Raji (cell line): Measurements from ENCODE around the gene C19orf25.

ENCODE experiments used
- POLR2A ChIP-seq: IDR thresholded peaks from 2 replicates; pipeline ENCODE4 v1.6.1; 2011; ENCODE audit warnings: low read depth, low read length, control low read depth; ENCODE audit not compliant: insufficient read depth

The C19orf25 gene

DNA sequence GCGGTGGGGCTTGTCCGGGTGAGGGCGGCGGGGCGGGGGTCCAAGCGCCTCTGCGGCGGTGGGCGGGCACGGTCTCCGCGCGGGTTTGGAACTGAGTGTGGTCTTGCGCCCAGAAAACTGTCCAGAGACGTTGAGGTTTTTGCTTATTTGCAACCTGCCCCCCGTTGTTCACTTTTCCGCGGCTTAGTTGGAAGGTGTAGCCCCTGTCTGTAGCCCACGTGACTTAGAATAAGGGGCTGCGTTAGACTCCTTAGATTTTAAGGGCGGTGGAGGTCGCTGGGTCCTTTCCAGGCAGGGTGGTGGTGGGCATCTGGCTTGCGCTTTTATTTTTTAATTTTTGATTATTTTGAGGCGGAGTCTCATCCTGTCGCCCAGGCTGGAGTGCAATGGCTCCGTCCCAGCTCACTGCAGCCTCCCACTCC, 40.1 kb downstream of the C19orf25 start:
- no peak for TF ChIP-seq POLR2A

DNA sequence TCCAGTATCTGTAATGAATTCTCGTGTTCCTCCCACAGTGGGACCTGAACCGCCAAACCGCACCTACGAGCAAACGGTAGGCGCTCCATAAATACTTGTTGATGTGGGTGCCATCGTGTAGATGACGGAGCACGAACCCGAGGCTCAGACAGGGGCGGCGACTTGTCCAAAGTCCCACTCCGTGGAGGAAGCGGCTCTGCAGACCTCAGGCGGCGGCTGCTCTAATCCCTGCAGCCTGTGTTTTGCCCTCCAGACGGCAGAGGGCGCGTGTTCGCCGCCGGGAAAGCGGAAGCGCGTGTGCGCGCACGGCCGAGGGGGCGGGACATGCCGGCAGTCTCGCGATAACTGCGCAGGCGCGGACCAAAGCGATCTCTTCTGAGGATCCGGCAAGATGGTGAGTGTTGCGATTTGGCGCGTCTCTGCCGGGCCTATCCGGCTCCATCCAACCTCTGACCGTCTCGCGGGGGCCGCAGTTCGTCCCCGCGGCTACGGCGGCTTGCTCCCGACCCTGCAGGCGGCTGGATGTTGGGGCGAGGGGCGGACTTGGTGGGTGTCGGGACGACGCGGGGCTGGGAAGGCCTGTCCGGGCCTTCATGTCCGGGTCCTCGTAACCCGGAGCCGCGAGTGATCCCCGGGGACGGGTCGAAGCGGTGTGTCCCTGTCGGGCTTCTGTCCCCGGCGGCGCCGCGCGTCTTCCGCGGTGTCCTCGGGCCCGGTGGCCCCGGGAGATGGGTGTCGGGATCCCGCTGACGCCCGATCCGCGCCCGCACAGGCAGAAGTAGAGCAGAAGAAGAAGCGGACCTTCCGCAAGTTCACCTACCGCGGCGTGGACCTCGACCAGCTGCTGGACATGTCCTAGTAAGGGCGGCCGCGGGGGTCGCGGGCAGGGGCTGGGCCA, 40.7 kb downstream of the C19orf25 start, which contains the start of gene RPS15:
RPS15 (plus strand) TSS at position 362 of the 898 bp plus-strand sequence; CDS start at position 392, 30 bp downstream.
- TF ChIP-seq POLR2A = peak; percentile 100

DNA sequence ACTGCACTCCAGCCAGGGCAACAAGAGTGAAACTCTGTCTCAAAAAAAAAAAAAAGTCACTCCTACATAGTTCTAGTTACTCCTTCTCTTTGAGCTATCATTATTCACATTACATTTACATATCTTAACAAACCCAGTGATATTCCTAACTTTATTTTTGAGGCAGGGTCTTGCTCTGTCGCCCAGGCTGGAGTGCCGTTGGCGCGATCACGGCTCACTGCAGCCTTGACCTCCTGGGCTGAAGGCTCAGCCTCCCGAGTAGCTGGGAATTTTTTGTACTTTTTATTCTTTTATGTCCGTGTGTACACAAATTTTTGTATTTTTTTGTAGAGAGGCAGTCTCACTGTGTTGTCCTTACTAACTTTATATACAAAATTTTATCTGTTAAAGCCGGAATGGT, 41.4 kb downstream of the C19orf25 start:
- TF ChIP-seq POLR2A = no peak

DNA sequence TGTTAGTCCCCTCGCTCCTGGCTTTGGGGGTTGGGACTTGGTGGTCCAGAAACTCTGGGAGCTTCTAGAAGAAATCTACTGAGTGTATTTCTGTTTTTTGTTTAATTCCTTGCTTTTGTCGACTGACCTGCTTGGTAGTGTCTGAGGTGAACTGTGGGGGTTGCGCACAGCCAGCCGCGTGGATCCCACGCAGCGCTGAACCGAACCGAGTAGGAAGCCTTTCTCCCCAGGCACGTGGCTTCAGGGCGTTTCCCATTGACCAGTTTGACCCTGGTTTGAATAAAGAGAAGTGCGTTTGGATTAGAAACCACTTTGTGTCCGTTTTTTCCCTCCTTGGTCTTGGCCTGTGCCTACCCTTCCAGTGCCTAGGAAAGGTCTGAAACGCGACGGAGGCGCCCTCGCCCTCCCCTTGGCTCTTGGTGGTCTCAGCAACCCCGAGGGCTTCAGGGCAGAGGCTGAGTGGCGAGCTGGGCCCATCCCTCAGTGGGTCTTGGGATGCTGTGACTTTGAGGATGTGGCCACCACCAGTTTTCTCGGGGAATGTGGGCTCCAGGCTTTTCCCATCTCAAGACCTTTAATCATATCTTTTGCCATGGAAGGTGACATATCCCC, 43.5 kb downstream of the C19orf25 start:
- TF ChIP-seq POLR2A = no peak

DNA sequence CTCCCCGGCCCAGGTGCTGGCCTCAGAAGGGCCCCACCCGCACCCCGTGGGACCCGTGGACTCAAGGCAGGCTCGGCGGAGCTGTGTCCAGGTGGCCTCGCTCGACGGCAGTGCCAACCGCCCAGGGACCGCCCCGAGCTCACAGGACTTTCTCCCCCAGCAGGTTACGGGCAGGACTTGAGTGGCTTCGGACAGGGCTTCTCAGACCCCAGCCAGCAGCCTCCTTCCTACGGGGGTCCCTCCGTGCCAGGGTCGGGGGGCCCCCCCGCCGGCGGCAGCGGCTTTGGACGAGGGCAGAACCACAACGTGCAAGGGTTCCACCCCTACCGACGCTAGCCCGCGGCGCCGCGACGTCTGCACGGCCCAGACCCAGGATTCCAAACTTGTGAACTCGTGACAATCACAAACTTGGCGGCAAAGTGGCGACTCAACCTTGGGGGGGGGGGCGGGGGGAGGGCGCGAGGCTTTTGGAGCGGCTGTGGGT, 44.4 kb downstream of the C19orf25 start:
- no peak for TF ChIP-seq POLR2A

DNA sequence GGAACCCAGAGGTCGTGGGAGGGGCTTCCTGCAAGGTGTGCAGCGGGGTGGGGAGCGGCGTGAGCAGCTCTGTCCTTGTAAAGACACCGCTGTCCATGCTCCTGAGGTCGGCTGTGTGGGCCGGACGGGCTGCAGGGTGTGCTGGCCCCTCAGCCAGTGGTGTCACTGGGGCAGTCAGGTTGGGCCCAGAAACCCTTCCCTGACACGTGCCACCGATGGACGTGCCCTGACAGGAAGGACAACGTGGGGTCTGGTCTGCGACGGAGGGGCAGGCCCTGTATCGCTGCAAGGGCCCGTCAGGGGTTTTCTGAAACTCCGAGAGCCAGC, 45.0 kb downstream of the C19orf25 start:
- no peak for TF ChIP-seq POLR2A

DNA sequence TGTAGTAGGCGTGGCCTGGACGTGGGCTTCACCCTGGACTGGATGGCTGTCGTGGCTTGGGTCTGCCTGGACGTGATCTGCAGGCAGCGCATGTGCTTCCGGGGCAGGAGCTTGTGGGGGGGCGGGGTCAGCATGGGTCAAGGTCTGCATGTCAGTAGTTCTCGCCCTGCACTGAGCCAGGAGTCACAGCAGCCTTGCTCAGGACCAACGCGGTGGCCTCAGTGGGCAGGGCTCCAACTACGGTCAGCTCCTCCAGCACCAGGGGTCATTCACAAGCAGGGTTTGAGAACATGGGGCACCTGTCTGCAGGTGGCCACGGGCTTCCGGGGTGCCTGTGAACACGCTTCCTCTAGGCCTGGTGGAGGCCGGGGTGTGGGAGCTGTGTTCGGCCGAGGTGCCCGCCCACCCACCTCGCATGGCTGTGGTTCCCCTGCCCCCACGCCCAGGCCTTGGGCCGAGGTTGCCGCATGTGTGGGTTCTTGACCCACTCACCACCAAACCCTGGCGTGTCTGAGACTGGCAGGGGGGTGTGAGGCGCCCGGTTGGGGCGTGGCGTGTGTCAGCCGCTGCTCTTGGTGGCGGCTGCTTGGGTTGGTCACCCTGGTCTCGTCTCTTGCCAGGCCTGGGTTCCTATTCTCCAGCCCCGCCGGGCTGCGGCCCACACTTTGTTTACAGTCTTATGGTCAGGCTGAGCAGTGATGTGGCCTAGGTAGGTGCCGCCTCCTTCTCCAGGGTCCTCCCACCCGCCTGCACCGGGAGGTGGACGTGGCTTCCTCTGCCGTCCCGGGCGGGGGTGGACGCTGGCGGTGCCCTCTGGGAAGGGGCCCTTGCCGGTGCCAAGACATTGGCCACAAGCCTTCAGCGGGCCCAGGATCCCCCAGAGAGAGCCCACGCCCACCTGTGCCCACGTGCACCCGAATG, 45.6 kb downstream of the C19orf25 start:
- TF ChIP-seq POLR2A = no peak

DNA sequence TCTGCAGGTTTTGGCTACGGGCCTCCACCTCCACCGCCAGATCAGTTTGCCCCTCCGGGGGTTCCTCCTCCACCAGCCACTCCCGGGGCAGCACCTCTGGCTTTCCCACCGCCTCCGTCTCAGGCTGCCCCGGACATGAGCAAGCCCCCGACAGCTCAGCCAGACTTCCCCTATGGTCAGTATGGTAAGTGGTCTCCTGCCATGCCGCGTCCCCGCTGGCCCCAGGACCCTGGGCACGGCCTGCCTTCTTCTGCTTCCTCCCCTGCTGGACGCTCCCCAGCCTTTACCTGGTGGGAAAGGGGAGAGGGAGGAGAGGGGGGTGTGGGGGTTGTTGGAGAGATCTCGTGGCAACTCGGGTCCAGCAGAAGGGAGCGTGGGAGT, 46.5 kb downstream of the C19orf25 start:
- TF ChIP-seq POLR2A = no peak

DNA sequence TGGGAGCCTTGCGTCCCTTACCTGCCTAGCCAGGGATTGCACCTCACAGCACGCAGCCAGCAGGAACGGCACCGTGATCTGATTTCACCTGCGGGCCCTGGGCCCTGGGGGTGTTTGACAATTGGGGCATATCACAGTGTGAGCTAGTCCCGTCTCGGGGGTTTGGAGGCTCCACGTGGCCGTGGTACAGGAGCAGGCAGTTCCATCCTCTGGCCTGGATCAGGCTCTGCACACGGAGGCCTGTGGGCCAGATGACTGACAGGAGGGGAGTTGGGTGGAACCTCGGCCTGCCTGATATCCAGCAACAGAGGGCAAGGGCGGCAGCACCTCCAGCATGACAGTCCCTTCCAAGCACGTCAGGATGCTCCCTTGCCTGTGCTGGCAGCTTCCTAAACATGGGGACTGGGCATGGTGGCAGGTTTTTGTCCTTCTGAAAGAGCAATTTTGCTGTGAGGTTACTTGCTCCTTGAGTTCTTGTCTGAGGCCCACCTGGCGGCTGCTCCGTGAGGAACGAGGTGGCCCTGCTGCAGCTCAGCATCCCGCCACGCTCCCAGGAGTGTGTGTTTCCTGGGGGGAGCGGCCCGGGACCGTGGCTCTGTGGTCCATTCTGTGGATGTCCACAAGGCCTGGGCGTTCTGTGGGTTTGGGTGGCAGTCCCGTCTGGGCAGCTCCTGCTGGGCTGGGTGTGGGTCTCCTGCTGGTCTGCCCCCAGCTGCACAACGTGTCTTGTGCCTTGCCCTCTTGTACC, 47.1 kb downstream of the C19orf25 start:
- no peak for TF ChIP-seq POLR2A

DNA sequence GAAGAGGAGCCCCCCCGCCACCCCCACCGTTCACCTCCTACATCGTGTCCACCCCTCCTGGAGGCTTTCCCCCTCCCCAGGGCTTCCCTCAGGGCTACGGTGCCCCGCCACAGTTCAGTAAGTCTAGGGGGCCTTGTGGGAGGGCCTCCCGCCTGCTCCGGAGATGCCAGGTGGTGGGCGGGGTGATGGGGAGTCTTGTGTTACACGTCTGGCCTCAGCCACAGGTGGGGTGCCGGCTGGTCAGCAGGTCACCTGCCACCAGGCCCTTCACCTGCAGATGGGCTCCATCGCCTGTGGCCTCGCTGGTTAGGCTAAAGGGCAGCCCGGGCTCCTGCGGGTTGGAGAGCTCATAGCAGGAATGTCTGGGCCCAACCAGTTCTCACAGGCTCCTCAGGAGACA, 48.8 kb downstream of the C19orf25 start:
- TF ChIP-seq POLR2A = no peak

DNA sequence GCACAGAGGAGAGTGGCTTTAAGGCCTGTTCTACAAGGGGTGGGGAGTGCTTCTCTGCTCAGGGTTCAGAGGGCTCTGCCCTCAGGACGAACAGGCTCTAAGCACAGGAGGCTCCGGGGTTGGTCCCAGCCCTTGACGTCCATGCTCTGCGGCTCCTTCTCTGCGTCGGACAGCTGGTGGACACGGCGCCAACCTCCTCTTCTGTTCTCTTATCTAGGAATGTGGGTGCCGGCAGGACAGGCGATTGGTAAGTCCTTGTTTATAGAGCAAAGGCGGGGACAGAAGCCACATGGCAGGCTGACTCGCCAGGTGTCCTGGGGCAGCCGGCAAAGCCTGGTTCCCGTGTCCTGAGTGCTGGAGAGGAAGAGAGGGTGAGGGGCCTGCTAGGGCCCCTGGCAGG, 49.3 kb downstream of the C19orf25 start:
- no peak for TF ChIP-seq POLR2A

DNA sequence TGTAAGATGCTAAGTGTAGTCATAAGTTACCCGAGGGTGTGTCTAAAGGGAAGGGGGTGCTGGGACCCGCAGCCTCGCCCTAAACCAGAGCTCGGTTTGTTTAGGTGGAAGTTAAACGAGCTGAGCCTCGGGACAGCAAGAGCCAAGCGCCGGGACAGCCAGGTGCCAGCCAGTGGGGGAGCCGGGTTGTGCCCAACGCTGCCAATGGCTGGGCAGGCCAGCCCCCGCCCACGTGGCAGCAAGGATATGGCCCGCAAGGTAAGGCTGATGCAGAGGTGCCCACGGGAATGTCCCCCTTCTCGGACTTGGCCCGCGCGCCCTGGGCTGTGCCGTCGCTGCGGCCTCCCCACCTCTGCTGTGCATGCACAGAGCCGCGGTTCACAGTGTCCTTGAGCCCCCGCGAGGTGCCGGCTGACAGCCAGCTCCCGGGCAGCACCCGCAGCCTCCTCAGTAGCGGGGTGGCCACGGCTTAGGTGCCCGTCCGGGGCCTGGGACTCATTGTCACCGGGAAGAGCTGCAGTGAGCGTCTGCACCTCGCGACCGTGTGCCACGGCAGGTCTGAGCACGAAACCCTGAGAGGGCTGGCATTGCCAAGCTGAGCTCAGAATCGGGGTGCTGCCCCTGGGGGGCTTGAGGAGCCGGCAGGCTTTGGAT, 50.1 kb downstream of the C19orf25 start:
- TF ChIP-seq POLR2A = no peak

DNA sequence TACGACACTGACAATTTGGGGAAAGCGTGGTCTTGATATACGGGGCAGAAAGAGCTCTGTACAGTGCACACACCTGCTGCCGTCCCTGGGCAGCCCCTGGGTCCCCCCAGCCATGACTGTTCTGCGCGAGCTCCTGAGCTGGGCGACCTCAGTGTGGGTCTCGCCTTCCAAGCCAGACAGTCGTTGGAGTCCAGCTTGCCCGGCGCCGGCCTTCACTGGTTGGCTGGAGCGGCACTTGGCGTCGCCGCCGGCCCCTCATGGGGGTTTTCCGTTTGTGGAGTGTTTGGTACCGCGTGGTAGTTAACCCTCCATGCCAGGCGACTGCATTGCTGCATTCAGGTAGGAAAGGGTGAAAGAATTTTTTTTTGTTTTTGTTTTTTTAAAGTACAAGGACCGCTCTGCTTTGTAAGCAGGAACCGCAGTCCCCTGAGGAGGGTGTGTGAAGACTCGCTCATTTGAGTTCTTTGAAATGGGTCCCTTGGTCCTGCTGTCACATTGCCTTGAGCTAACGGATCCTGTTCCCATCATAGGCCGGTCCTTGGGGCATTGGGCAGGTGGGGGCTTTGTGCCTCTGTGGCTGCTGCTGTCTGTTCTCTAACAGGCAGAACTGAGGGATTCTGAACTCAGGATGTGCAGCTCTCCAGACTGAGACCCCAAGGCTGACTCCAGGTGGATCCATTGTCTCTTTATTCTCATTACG, 51.6 kb downstream of the C19orf25 start:
- TF ChIP-seq POLR2A = no peak

DNA sequence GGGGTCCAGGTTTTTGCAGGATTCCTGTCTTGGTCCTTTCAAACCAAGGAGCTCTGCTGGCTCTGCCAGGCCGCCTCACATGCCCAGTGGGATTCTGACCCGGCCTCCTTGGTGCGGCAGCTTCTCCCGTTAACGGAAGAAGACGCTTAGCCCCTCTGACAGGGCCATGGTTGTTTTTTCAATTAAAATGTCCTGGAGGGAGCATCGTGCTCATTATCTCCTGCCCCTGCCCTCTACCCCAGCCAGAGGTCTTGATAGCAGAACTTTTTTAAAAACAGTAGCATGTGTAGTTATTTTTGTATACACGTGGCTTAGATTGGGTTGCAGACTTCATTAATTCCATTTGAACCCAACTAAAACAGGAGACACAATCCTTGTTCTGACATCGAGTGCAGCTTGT, 52.3 kb downstream of the C19orf25 start:
- no peak for TF ChIP-seq POLR2A

DNA sequence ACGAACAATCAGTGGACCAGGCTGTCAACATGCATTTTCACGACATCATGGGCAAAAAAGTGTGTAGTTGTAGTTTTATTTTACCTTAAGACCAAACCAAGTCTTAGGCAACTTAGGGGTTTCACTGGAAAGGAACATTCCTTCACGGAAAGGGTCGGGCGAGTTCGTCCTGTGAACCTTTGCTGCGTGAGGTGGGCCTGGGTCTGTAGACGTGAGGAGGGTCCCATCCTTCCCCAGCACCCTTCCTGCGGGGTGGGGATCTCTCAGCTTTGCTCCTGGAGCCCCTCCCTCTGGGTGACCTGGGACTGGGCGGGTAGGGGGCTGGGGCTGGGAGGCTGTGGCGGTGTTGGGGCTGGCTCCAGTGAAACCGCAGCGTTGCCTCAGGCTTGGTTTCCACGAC, 53.1 kb downstream of the C19orf25 start:
- no peak for TF ChIP-seq POLR2A
